HG02943 (cell line): ENCODE data around the gene RNF10.
A peak's percentile ranks its signal among the peaks of the same experiment; 100 is the strongest.
"Not testable (repeated sequence)": the region's sequence is repeated elsewhere in the genome, so short reads cannot be mapped to it uniquely, and the experiment has no call there.

ENCODE experiments used
- ATAC-seq: cut with Tn5 transposase; IDR thresholded peaks from one replicate; pipeline ENCODE4 v1.9.1; 2021; ENCODE audit warnings: mild to moderate bottlenecking, low read depth, moderate library complexity; ENCODE audit not compliant: unreplicated experiment

The RNF10 gene

GRCh38 chr12:120534203-120534702 lies at the start of gene RNF10:
RNF10 (plus strand) TSS chr12:120534356; CDS start chr12:120534812, 456 bp downstream.
- ATAC-seq, result peak; percentile 61

DNA sequence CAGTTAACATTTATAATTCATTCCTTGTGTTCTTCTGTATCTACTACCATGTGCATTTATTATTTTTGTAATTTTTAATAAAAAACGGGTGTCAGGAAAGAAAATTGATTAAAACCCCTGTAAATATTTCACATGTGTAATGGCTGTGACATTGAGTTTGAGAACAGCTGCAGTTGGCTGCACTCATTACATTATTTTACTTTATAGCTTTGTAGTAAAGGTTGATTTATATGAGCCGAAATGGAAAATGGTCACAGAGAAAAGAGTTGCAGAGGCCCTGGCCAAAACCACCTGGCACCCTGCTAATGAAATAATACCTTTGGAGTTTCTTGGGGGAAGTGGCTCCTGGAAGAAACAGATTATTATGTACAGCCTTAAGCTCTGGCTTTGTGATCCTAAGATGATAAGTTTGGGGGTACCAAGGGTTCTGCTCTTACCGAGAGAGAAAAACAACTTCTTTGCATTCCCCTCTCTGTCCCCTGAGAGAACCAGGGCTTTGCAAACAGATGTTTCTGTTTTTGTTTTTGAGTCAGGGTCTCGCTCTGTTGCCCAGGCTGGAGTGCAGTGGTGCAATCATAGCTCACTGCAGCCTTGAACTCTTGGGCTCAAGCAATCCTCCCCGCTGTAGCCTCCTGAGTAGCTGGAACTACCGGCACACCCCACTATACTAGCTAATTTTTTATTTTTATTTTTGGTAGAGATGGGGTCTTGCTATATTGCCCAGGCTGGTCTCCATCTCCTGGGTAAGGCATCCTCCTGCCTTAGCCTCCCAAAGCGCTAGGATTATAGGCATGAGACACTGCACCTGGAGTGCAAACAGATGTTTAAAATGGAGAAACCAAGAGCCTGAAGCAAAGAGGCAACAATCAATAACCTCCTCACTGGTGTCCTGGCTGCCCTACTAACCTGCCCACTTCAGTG lies 47.9 kb upstream of the RNF10 start:
- no peak for ATAC-seq

DNA sequence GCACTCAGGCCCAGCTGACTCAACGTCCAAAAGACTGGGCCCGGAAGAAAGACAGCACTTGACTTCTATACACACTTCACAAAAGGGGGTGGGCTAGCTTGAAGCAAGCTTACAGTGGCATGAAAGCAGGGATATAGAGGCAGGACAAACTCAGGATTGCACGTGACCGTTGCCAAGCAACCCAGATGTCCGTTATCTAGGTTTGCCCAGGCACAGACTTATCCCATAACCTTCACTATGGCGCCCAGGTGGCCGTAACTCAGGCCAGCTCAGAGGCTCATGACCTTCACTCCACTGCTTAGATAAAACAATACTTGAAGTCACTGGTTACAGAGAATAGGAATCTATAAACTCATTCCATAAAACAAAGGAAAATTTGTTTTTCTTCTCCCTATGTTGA lies 46.6 kb upstream of the RNF10 start:
- ATAC-seq, result not testable (repeated sequence)

GRCh38 chr12:120488057-120488640 lies 46.0 kb upstream of the RNF10 start:
- no peak for ATAC-seq

DNA sequence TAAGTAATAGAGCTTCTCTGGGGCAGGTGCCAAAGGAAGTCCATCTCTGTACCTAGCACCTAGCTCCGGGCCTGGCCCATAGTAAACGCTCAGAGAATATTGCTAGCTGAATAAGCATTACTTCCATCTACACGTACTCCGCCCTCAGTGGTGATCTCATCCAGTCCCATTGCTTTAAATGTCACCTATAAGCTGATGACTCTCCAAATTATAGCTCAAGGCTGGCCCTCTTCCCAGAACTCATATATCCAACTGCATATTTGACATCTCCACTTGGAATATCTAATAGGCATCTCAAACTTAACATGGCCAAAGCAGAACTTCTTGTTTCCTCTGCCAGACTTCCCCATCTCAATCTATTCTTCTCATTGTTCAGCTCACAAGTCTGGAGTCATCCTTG lies 45.1 kb upstream of the RNF10 start:
- ATAC-seq, result no peak

DNA sequence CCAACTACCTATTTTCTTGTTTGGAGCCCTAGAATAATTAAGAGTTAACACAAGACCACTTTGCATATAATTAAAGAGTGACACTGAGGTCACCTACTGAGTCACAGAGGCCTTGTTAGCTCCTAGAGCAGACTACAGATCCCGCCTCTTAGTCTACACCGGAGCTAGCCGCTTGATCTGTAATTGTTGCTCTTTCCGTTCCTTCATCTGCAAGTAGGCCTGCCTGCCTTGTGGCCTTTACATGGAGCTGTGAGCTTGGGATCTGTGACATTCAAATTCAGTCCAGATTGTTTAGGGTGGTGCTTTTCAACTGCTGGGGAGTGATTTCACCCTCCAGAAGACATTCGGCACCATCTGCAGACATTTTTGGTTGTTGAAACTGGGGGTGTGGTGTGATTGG lies 43.8 kb upstream of the RNF10 start:
- no peak for ATAC-seq

DNA sequence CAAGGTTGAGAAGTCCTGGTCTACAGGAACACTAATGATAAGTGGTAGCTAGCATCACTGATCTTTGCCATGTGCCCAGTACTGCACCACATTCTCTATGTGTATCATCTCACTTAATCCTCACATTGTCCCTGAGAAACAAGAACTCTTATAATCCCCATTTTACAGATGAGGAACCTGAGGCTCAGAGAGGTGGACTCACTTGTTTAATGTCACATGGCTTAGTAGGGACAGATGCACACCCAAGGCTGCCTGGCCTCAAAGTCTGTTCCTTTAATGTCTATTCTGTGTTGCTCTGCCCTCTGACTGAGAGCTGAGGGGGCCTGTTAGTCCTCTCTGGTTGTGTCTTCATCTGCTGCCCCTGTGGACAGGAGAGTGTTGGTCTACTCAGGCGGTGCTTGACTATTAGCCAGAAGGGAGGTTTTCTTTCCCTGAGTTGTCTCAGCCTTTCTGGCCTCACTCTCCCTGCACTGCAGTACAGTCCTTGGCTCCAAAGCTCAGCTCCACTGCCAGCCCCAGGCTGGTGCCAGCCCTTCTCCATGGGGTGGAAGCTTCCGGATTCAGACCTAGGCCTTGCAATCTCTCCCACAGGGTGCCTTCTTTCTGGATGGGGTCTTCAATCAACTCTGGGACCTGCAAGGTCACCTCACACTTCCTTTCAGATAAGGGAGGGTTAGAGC lies 43.2 kb upstream of the RNF10 start:
- ATAC-seq, result no peak

DNA sequence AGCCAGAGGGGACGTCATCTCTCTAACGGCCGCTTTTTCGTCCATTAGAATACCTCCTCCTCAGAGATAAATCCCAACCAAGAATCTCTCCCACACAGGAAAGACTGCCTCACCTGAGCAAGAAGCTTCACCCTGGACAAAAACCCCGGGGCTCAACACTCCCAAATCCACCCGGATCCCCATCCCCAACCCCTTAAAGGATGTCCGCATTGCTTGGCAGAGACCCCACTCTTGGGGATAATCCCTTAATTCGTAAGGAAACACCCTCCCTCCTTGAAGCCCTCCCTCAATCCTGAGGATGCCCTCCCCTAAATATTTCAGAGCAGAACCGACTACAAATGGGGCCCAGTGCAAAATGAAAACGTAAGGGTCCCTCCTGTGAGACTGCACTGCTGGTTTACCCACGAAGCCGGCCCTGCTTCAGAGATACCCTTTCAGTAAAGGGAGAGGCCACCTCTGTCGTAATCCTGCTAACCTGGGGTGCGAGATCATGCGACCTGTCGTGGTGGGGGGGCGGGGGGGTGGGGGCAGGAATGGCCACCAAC lies 38.9 kb upstream of the RNF10 start:
- peak; percentile 9 for ATAC-seq

GRCh38 chr12:120495731-120496412 lies 38.3 kb upstream of the RNF10 start, which contains the start of gene DYNLL1:
DYNLL1 (plus strand) TSS chr12:120496113; CDS start chr12:120496422, 309 bp downstream.
- peak; percentile 86 for ATAC-seq

- ATAC-seq, result peak; percentile 12
These were observed 37.5 kb upstream of the RNF10 start for GRCh38 chr12:120496413-120497340.

- no peak for ATAC-seq
These were observed 36.5 kb upstream of the RNF10 start for GRCh38 chr12:120497524-120498150.

GRCh38 chr12:120498870-120499515 lies 35.2 kb upstream of the RNF10 start:
- no peak for ATAC-seq

- ATAC-seq, result no peak
These were observed 33.6 kb upstream of the RNF10 start for GRCh38 chr12:120500581-120500980.

- no peak for ATAC-seq
These were observed 29.6 kb upstream of the RNF10 start for GRCh38 chr12:120504587-120504986.

DNA sequence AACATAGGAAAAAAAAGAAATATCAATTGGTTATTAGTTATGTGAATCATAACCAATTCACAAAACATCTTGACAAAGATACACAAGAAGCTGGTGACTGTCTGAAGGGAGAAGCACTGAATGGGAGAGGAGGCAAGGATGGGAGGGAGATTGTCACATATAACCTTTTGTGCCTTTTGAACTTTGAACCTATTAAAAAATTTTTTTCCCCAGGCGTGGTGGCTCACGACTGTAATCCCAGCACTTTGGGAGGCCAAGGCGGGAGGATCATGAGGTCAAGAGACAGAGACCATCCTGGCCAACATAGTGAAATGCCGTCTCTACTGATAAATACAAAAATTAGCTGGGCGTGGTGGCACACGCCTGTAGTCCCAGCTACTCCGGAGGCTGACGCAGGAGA lies 25.6 kb upstream of the RNF10 start:
- no peak for ATAC-seq

- no peak for ATAC-seq
These were observed 20.2 kb upstream of the RNF10 start for GRCh38 chr12:120514002-120514401.

GRCh38 chr12:120515496-120515895 lies 18.7 kb upstream of the RNF10 start:
- ATAC-seq, result no peak

DNA sequence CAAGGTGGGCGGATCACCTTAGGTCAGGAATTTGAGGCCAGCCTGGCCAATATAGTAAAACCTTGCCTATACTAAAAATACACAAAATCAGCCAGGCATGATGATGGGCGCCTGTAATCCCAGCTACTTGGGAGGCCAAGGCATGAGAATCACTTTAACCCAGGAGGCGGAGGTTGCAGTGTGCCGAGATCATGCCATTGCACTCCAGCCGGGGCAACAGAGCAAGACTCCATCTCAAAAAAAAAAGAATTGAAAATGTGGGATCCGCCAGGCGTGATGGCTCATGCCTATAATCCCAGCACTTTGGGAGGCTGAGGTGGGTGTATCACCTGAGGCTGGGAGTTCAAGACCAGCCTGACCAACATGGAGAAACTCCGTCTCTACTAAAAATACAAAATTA lies 14.8 kb upstream of the RNF10 start:
- not testable (repeated sequence) for ATAC-seq
